ENCODE results near the gene KLHDC7A. TPM values are rescaled to one million over a fixed set of nuclear protein-coding genes. Genes with fewer than 3 reads are reported as not detected.

KLHDC7A gene
- total RNA-seq, 2 donors from 2014 or later = 0.34 to 0.36 TPM

- intact Hi-C loops (cut with DNase I) = no loop called here
- Histone ChIP-seq H3K27ac (no peak overlapping the region), H3K4me3 (no peak overlapping the region), H3K9me3 (no peaks in the 10 kb centered on the region), H3K27me3 (replicated peaks; ENCODE audit: insufficient read depth) (no peaks in the 10 kb centered on the region), H3K36me3 (no peaks in the 10 kb centered on the region), H3K4me1 (replicated peaks) (no peaks in the 10 kb centered on the region)
- 88% methylated on average over 8 of the region's 8 CpGs for WGBS
- TF ChIP-seq CTCF (IDR thresholded peaks at IDR 0.05) (no peak), POLR2A (IDR thresholded peaks at IDR 0.05) (no peak), POLR2AphosphoS5 (IDR thresholded peaks at IDR 0.05) (no peak)
- DNase-seq (ENCODE audit: low spot score) = no peak
Measured at GRCh38 chr1:18532390-18533170, 51.9 kb downstream of the KLHDC7A start.

GRCh38 chr1:18533259-18533658 lies 52.5 kb downstream of the KLHDC7A start:
- WGBS = 49% methylated on average over 3 of the region's 3 CpGs

GRCh38 chr1:18534810-18535205 lies 54.1 kb downstream of the KLHDC7A start:
- H3K36me3 ChIP-seq = no peaks in the 10 kb centered on the region
- WGBS = 84% methylated on average over 6 of the region's 6 CpGs
- TF ChIP-seq CTCF (IDR thresholded peaks at IDR 0.05) (no peak), POLR2A (IDR thresholded peaks at IDR 0.05) (no peak), POLR2AphosphoS5 (IDR thresholded peaks at IDR 0.05) (no peak)
- no peak overlapping the region for H3K27ac ChIP-seq
- H3K4me1 ChIP-seq (replicated peaks) = no peaks in the 10 kb centered on the region
- H3K4me3 ChIP-seq = no peak overlapping the region
- intact Hi-C loops (cut with DNase I) = no loop called here
- H3K9me3 ChIP-seq = no peaks in the 10 kb centered on the region
- DNase-seq (ENCODE audit: low spot score) = no peak
- no peaks in the 10 kb centered on the region for H3K27me3 ChIP-seq (replicated peaks; ENCODE audit: insufficient read depth)

More at GRCh38 chr1:18533259-18533658, 52.5 kb downstream of the KLHDC7A start:
- H3K36me3 ChIP-seq = no peaks in the 10 kb centered on the region
- no peaks in the 10 kb centered on the region for H3K27me3 ChIP-seq (replicated peaks; ENCODE audit: insufficient read depth)
- no peak for DNase-seq (ENCODE audit: low spot score)
- no peak overlapping the region for H3K4me3 ChIP-seq
- no peak for TF ChIP-seq POLR2A (IDR thresholded peaks at IDR 0.05)
- no peak for TF ChIP-seq CTCF (IDR thresholded peaks at IDR 0.05)
- no peak for TF ChIP-seq POLR2AphosphoS5 (IDR thresholded peaks at IDR 0.05)
- no peak overlapping the region for H3K27ac ChIP-seq
- H3K4me1 ChIP-seq (replicated peaks) = no peaks in the 10 kb centered on the region
- intact Hi-C loops (cut with DNase I) = no loop called here
- no peaks in the 10 kb centered on the region for H3K9me3 ChIP-seq

Small RNA genes within 50 kb of the gene (small RNA-seq; reads per million reads assigned to genes)
- gene DYNLL1P3 = 0 reads per million in 2 donors

Other genes with a start within 250 kb of the KLHDC7A start
- gene PAX7, start 149.9 kb downstream of the KLHDC7A start, total RNA-seq = under 1 TPM in 1 of 2 donors, not detected in 1; 0.32 TPM